Endothelial cell of umbilical vein (primary cell): Measurements from ENCODE around the gene RPRD1A.

Source experiments
- JUN ChIP-seq: IDR thresholded peaks from 2 replicates; pipeline ENCODE4 v1.6.1; 2011; ENCODE audit warnings: borderline replicate concordance, low read depth; ENCODE audit not compliant: insufficient read length, insufficient read depth
- POLR2A ChIP-seq: IDR thresholded peaks from 2 replicates; pipeline ENCODE4 v1.6.1; 2012; ENCODE audit warnings: low read depth, mild to moderate bottlenecking, control low read depth, low read length
- POLR2AphosphoS5 ChIP-seq: IDR thresholded peaks from 2 replicates; pipeline ENCODE4 v1.6.1; 2012; ENCODE audit warnings: low read depth, mild to moderate bottlenecking, control low read depth, low read length, moderate library complexity; ENCODE audit not compliant: insufficient read depth
- TF ChIP-seq, protein P1 (sequence below), 2 donors: IDR thresholded peaks; 1 replicate in 1 of 2; 2 replicates in 1 of 2; pipeline ENCODE4 v1.5.1; 2011; ENCODE audit warnings: low read length in 2 of 2, mild to moderate bottlenecking in 2 of 2, moderate library complexity in 2 of 2, control low read depth in 1 of 2, inconsistent platforms in 1 of 2, low read depth in 1 of 2; ENCODE audit not compliant: insufficient read depth in 1 of 2; ENCODE audit errors: extremely low read depth in 1 of 2
- TF ChIP-seq, protein P2 (sequence below): IDR thresholded peaks from 2 replicates; pipeline ENCODE4 v1.6.1; 2011; ENCODE audit not compliant: insufficient read depth, insufficient read length

DNA sequence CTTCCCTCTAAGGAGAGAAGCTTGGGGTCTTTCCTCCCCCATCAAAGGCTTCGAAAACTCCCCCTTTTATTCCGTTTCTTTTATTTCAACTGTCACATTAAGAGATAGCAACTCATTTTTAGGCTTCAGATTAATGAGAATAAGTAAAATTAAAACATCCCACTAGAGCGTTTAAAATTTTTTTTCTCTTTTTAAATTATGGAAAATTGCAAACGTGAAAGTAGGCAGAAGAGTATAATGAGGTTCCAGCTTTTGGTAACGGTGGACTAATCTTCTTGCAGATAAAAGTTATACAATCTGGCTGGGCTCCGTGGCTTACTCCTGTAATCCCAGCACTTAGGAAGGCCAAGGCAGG is 116.8 kb downstream of the RPRD1A start:
- TF ChIP-seq, protein P1, sequence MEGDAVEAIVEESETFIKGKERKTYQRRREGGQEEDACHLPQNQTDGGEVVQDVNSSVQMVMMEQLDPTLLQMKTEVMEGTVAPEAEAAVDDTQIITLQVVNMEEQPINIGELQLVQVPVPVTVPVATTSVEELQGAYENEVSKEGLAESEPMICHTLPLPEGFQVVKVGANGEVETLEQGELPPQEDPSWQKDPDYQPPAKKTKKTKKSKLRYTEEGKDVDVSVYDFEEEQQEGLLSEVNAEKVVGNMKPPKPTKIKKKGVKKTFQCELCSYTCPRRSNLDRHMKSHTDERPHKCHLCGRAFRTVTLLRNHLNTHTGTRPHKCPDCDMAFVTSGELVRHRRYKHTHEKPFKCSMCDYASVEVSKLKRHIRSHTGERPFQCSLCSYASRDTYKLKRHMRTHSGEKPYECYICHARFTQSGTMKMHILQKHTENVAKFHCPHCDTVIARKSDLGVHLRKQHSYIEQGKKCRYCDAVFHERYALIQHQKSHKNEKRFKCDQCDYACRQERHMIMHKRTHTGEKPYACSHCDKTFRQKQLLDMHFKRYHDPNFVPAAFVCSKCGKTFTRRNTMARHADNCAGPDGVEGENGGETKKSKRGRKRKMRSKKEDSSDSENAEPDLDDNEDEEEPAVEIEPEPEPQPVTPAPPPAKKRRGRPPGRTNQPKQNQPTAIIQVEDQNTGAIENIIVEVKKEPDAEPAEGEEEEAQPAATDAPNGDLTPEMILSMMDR (IDR thresholded peaks at IDR 0.05; ENCODE audit: extremely low read depth in 1 of 2, insufficient read depth in 1 of 2, low read depth in 1 of 2, low read length in 2 of 2): no peak
- TF ChIP-seq JUN: no peak
- TF ChIP-seq POLR2A: no peak
- no peak for TF ChIP-seq POLR2AphosphoS5
- TF ChIP-seq, protein P2, sequence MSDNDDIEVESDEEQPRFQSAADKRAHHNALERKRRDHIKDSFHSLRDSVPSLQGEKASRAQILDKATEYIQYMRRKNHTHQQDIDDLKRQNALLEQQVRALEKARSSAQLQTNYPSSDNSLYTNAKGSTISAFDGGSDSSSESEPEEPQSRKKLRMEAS: no peak
